MM.1S (cell line): ENCODE data around the gene SEMA3A.

Source experiments
- DNase-seq: peaks from one replicate; pipeline ENCODE4 v3.0.0-alpha.2; 2015
- H2AFZ ChIP-seq: fragments of 300-600 bp; sonication (generic); 2 replicates; pipeline ENCODE4 v1.6.0; 2016; ENCODE audit warnings: antibody characterized with exemption, low read length
- H3F3A ChIP-seq: fragments of 300-600 bp; sonication (generic); 2 replicates; pipeline ENCODE4 v1.6.1; 2016; ENCODE audit warnings: mild to moderate bottlenecking, antibody characterized with exemption, low read length, moderate library complexity, mixed read lengths; ENCODE audit not compliant: insufficient read depth
- H3K27ac ChIP-seq: fragments of 300-600 bp; sonication (generic); 2 replicates; pipeline ENCODE4 v1.5.1; 2016; ENCODE audit warnings: mild to moderate bottlenecking, low read length
- H3K27me3 ChIP-seq: fragments of 300-600 bp; sonication (generic); replicated peaks from 2 replicates; pipeline ENCODE4 v1.6.0; 2016; ENCODE audit warnings: low read length; ENCODE audit not compliant: insufficient read depth
- H3K36me3 ChIP-seq: fragments of 300-600 bp; sonication (generic); replicated peaks from 2 replicates; pipeline ENCODE4 v1.6.1; 2016; ENCODE audit warnings: mild to moderate bottlenecking, low read length, mixed read lengths; ENCODE audit not compliant: insufficient read depth
- H3K4me1 ChIP-seq: fragments of 300-600 bp; sonication (generic); 2 replicates; pipeline ENCODE4 v1.6.1; 2016; ENCODE audit warnings: low read length, mixed read lengths
- H3K4me2 ChIP-seq: fragments of 300-600 bp; sonication (generic); 2 replicates; pipeline ENCODE4 v1.6.0; 2016; ENCODE audit warnings: low read depth, low read length
- H3K4me3 ChIP-seq: fragments of 300-600 bp; sonication (generic); 2 replicates; pipeline ENCODE4 v1.5.1; 2016; ENCODE audit warnings: low read length, mixed read lengths
- H3K79me2 ChIP-seq: fragments of 300-600 bp; sonication (generic); 2 replicates; pipeline ENCODE4 v1.6.1; 2016; ENCODE audit warnings: mixed run types, low read length, mixed read lengths
- H3K9ac ChIP-seq: fragments of 300-600 bp; sonication (generic); 2 replicates; pipeline ENCODE4 v1.6.1; 2016; ENCODE audit warnings: low read length, mixed read lengths
- H3K9me2 ChIP-seq: fragments of 300-600 bp; sonication (generic); replicated peaks from 2 replicates; pipeline ENCODE4 v1.6.1; 2016; ENCODE audit warnings: mild to moderate bottlenecking, low read length, mixed read lengths; ENCODE audit not compliant: insufficient read depth
- H3K9me3 ChIP-seq: fragments of 300-600 bp; sonication (generic); replicated peaks from 2 replicates; pipeline ENCODE4 v1.6.1; 2016; ENCODE audit warnings: mild to moderate bottlenecking, low read length, mixed read lengths; ENCODE audit not compliant: insufficient read depth
- H4K20me1 ChIP-seq: fragments of 300-600 bp; sonication (generic); 2 replicates; pipeline ENCODE4 v1.6.1; 2016; ENCODE audit warnings: mild to moderate bottlenecking, low read length, moderate library complexity, mixed read lengths; ENCODE audit not compliant: insufficient read depth
- EZH2 ChIP-seq: fragments of 300-600 bp; sonication (generic); optimal IDR thresholded peaks from 2 replicates; pipeline ENCODE3; 2017; ENCODE audit warnings: low read depth, mild to moderate bottlenecking, antibody characterized with exemption, low read length, mixed read lengths
- EZH2phosphoT487 ChIP-seq: fragments of 300-600 bp; sonication (generic); IDR thresholded peaks from 2 replicates; pipeline ENCODE4 v1.6.1; 2018; ENCODE audit warnings: antibody characterized with exemption, low read length
- TF ChIP-seq, protein P1 (sequence below): fragments of 300-600 bp; sonication (generic); IDR thresholded peaks from 2 replicates; pipeline ENCODE4 v1.5.1; 2016; ENCODE audit warnings: antibody characterized with exemption, low read length, mixed read lengths

SEMA3A gene

DNA sequence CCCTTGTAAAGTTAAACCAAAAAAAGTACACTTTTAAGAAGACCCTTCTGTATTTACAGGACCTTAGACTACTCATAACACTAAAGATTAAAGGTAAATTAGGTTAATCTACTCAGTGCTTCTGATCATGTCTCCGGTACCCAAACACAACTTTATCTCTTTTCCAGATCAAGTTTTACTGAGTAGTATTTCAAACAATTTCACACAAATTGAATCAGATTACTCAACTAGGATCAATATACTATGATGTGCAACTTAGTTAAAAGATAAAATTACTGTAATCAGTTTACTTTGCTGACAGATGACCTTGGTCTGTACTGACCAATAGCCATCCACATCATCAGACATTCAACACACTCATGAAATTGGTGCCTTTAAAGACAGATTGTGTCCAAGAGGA, 191.4 kb downstream of the SEMA3A start:
- Histone ChIP-seq H3K4me2 (no peak overlapping the region), H3K4me3 (no peak overlapping the region), H3F3A (no peaks in the 10 kb centered on the region)

DNA sequence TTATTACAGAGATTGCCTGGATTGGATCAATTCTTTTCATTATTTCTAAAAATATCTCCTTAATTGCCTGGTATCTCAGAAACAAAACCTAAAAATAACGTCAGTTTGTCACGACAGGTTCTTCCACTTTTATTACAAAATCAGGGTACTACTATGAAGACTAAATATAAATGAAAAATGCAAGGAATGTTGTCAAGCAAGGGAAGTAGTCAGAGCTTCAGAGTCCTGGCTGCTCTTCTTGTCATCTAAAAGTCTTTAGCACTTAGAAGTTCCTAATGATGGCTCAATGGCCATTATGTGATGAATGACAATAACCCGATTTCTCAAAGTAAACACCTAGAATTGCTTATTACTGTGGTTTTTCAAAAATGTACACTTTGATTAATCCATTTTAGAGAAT, 192.2 kb downstream of the SEMA3A start:
- H3K27me3 ChIP-seq: no peaks in the 10 kb centered on the region
- no peaks in the 10 kb centered on the region for H3F3A ChIP-seq
- no peaks in the 10 kb centered on the region for H3K79me2 ChIP-seq
- H3K9ac ChIP-seq: no peak overlapping the region
- H3K36me3 ChIP-seq: no peaks in the 10 kb centered on the region
- H3K9me3 ChIP-seq: no peaks in the 10 kb centered on the region
- no peaks in the 10 kb centered on the region for H4K20me1 ChIP-seq
- H3K4me3 ChIP-seq: no peak overlapping the region
- no peaks in the 10 kb centered on the region for H3K4me1 ChIP-seq
- no peak overlapping the region for H2AFZ ChIP-seq
- H3K27ac ChIP-seq: no peak overlapping the region
- no peak overlapping the region for H3K4me2 ChIP-seq
- H3K9me2 ChIP-seq: no peaks in the 10 kb centered on the region
- DNase-seq: no peak
- TF ChIP-seq, protein P1, sequence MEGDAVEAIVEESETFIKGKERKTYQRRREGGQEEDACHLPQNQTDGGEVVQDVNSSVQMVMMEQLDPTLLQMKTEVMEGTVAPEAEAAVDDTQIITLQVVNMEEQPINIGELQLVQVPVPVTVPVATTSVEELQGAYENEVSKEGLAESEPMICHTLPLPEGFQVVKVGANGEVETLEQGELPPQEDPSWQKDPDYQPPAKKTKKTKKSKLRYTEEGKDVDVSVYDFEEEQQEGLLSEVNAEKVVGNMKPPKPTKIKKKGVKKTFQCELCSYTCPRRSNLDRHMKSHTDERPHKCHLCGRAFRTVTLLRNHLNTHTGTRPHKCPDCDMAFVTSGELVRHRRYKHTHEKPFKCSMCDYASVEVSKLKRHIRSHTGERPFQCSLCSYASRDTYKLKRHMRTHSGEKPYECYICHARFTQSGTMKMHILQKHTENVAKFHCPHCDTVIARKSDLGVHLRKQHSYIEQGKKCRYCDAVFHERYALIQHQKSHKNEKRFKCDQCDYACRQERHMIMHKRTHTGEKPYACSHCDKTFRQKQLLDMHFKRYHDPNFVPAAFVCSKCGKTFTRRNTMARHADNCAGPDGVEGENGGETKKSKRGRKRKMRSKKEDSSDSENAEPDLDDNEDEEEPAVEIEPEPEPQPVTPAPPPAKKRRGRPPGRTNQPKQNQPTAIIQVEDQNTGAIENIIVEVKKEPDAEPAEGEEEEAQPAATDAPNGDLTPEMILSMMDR: no peak
- TF ChIP-seq EZH2 (no peak), EZH2phosphoT487 (no peak)

More for the DNA sequence above, 191.4 kb downstream of the SEMA3A start:
- Histone ChIP-seq H3K79me2 (no peaks in the 10 kb centered on the region), H3K9me3 (no peaks in the 10 kb centered on the region), H3K36me3 (no peaks in the 10 kb centered on the region), H3K9me2 (no peaks in the 10 kb centered on the region), H3K27ac (no peak overlapping the region), H4K20me1 (no peaks in the 10 kb centered on the region), H3K27me3 (no peaks in the 10 kb centered on the region), H3K4me1 (no peaks in the 10 kb centered on the region), H3K9ac (no peak overlapping the region), H2AFZ (no peak overlapping the region)
- TF ChIP-seq, protein P1: no peak
- no peak for TF ChIP-seq EZH2phosphoT487
- TF ChIP-seq EZH2: no peak
- no peak for DNase-seq

DNA sequence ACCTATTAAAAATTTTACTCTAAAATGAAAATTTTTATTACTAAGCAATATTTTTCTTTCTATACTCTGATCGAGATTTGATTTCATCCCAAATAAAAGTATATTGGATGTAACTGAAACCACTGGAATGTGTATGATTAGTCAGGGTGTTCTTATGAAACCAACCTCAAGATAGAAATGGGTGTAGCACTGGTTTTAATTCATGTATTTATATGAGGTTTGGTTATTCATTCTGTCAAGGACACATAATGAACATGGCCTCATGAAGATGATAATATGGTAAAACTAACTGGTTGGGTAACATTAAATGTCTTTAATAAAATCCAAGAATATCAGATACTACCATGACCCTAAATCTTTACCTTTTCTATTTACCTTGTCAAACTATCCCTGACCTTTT, 197.7 kb downstream of the SEMA3A start:
- no peak overlapping the region for H3K4me2 ChIP-seq
- H3K9ac ChIP-seq: no peak overlapping the region
- H3K27me3 ChIP-seq: no peaks in the 10 kb centered on the region
- H2AFZ ChIP-seq: no peak overlapping the region
- no peaks in the 10 kb centered on the region for H3F3A ChIP-seq
- H3K4me3 ChIP-seq: no peak overlapping the region
- H4K20me1 ChIP-seq: no peaks in the 10 kb centered on the region
- H3K36me3 ChIP-seq: no peaks in the 10 kb centered on the region
- no peaks in the 10 kb centered on the region for H3K79me2 ChIP-seq
- no peak for TF ChIP-seq EZH2
- TF ChIP-seq, protein P1: no peak
- TF ChIP-seq EZH2phosphoT487: no peak
- no peaks in the 10 kb centered on the region for H3K4me1 ChIP-seq
- no peaks in the 10 kb centered on the region for H3K9me3 ChIP-seq
- DNase-seq: no peak
- H3K9me2 ChIP-seq: no peaks in the 10 kb centered on the region
- H3K27ac ChIP-seq: no peak overlapping the region
